RWPE2 (cell line): ENCODE data around the gene RAI2.

ENCODE experiments used
- ATAC-seq: fragments of 200-7000 bp; cut with Tn5 transposase; 3 replicates; pipeline ENCODE4 v1.9.1; 2021; ENCODE audit warnings: low read depth
- DNase-seq: peaks from one replicate; pipeline ENCODE4 v3.0.0-alpha.2; 2020; ENCODE audit warnings: low spot score
- H3K27ac ChIP-seq: fragments of 450-650 bp; 2 replicates; pipeline ENCODE4 v1.5.1; 2017; ENCODE audit warnings: mild to moderate bottlenecking; ENCODE audit not compliant: poor library complexity, severe bottlenecking
- H3K27me3 ChIP-seq: fragments of 250-450 bp; sonication (Bioruptor Pico); 2 replicates; pipeline ENCODE4 v1.5.1; 2021; ENCODE audit warnings: mild to moderate bottlenecking, moderate library complexity; ENCODE audit not compliant: insufficient read depth, poor library complexity, severe bottlenecking
- H3K36me3 ChIP-seq: fragments of 250-450 bp; sonication (Bioruptor Pico); 2 replicates; pipeline ENCODE4 v1.5.1; 2020; ENCODE audit warnings: low read depth, mild to moderate bottlenecking, moderate library complexity
- H3K4me1 ChIP-seq: fragments of 250-450 bp; sonication (Bioruptor Pico); 2 replicates; pipeline ENCODE4 v1.5.1; 2021; ENCODE audit warnings: mild to moderate bottlenecking, moderate library complexity; ENCODE audit not compliant: insufficient read depth, poor library complexity, severe bottlenecking
- H3K4me3 ChIP-seq: fragments of 250-450 bp; sonication (Bioruptor Pico); 2 replicates; pipeline ENCODE4 v1.5.1; 2021; ENCODE audit warnings: mild to moderate bottlenecking, moderate library complexity; ENCODE audit not compliant: severe bottlenecking
- H3K9me3 ChIP-seq: fragments of 250-450 bp; sonication (Bioruptor Pico); 2 replicates; pipeline ENCODE4 v1.5.1; 2021; ENCODE audit warnings: mild to moderate bottlenecking, moderate library complexity; ENCODE audit not compliant: severe bottlenecking
- CTCF ChIP-seq: fragments of 450-650 bp; IDR thresholded peaks from one replicate; pipeline ENCODE4 v1.5.1; 2017; ENCODE audit warnings: mild to moderate bottlenecking, moderate library complexity; ENCODE audit not compliant: poor library complexity, severe bottlenecking

RAI2 gene

GRCh38 chrX:17869580-17869979, 8.5 kb upstream of the RAI2 start:
- no peaks in the 10 kb centered on the region for H3K27me3 ChIP-seq
- TF ChIP-seq CTCF = no peak
- no peak for DNase-seq
- no peak overlapping the region for H3K27ac ChIP-seq
- H3K9me3 ChIP-seq = no peaks in the 10 kb centered on the region
- no peak for ATAC-seq
- H3K36me3 ChIP-seq = no peaks in the 10 kb centered on the region
- H3K4me1 ChIP-seq = no peaks in the 10 kb centered on the region
- H3K4me3 ChIP-seq = no peak overlapping the region

GRCh38 chrX:17861489-17862011, 452 bp upstream of the RAI2 start:
- H3K36me3 ChIP-seq = no peaks in the 10 kb centered on the region
- H3K4me1 ChIP-seq = no peaks in the 10 kb centered on the region
- ATAC-seq (no peak), DNase-seq (no peak)
- peaks cover 24% of the 10 kb centered on the region for H3K27me3 ChIP-seq
- TF ChIP-seq CTCF = no peak
- no peaks in the 10 kb centered on the region for H3K9me3 ChIP-seq
- no peak overlapping the region for H3K27ac ChIP-seq
- H3K4me3 ChIP-seq = no peak overlapping the region

- Histone ChIP-seq H3K4me1 (no peaks in the 10 kb centered on the region), H3K4me3 (peak overlapping the region; percentile 35), H3K36me3 (no peaks in the 10 kb centered on the region), H3K9me3 (no peaks in the 10 kb centered on the region), H3K27me3 (peaks cover 24% of the 10 kb centered on the region), H3K27ac (no peak overlapping the region)
- ATAC-seq = peak; percentile 54; the same call in 2 of the 3 replicates
- no peak for TF ChIP-seq CTCF
- no peak for DNase-seq
Measured at GRCh38 chrX:17860179-17860780, 818 bp downstream of the RAI2 start.

GRCh38 chrX:17859609-17860178, 1.4 kb downstream of the RAI2 start:
- no peaks in the 10 kb centered on the region for H3K4me1 ChIP-seq
- no peak overlapping the region for H3K27ac ChIP-seq
- TF ChIP-seq CTCF = no peak
- ATAC-seq = no peak
- H3K27me3 ChIP-seq = peaks cover 24% of the 10 kb centered on the region
- H3K4me3 ChIP-seq = peak overlapping the region; percentile 35
- no peaks in the 10 kb centered on the region for H3K36me3 ChIP-seq
- no peaks in the 10 kb centered on the region for H3K9me3 ChIP-seq
- no peak for DNase-seq

- H3K9me3 ChIP-seq = no peaks in the 10 kb centered on the region
- H3K27ac ChIP-seq = no peak overlapping the region
- DNase-seq (no peak), ATAC-seq (no peak)
- TF ChIP-seq CTCF = no peak
- H3K27me3 ChIP-seq = peaks cover 7% of the 10 kb centered on the region
- no peak overlapping the region for H3K4me3 ChIP-seq
- no peaks in the 10 kb centered on the region for H3K36me3 ChIP-seq
- H3K4me1 ChIP-seq = no peaks in the 10 kb centered on the region
Measured at GRCh38 chrX:17854531-17854930, 6.6 kb downstream of the RAI2 start.
